OCI-LY1 (cell line): Measurements from ENCODE around the gene ANKRD30BL.
"Not testable (repeated sequence)": the region's sequence is repeated elsewhere in the genome, so short reads cannot be mapped to it uniquely, and the experiment has no call there.

ENCODE experiments used
- H2AFZ ChIP-seq: fragments of 200-600 bp; sonication (generic), shearing (Covaris generic); 2 replicates; pipeline ENCODE4 v1.6.0; 2014; ENCODE audit warnings: antibody characterized with exemption, mild to moderate bottlenecking, low read length
- H3F3A ChIP-seq: fragments of 200-600 bp; sonication (generic), shearing (Covaris generic); 2 replicates; pipeline ENCODE4 v1.6.0; 2014; ENCODE audit warnings: mild to moderate bottlenecking, antibody characterized with exemption, low read length, moderate library complexity; ENCODE audit not compliant: insufficient read depth
- H3K27ac ChIP-seq: fragments of 200-600 bp; sonication (generic); 2 replicates; pipeline ENCODE4 v1.5.1; 2014; ENCODE audit warnings: low read length, mixed run types, mild to moderate bottlenecking, low read depth; ENCODE audit not compliant: poor library complexity, severe bottlenecking
- H3K27me3 ChIP-seq: fragments of 200-600 bp; sonication (generic); 2 replicates; pipeline ENCODE4 v1.6.0; 2014; ENCODE audit warnings: antibody characterized with exemption, mild to moderate bottlenecking, low read length, moderate library complexity; ENCODE audit not compliant: insufficient read depth
- H3K36me3 ChIP-seq: fragments of 200-600 bp; sonication (generic); 2 replicates; pipeline ENCODE4 v1.6.1; 2014; ENCODE audit warnings: mild to moderate bottlenecking, antibody characterized with exemption, low read length, moderate library complexity, mixed read lengths; ENCODE audit not compliant: insufficient read depth
- H3K4me1 ChIP-seq: fragments of 200-600 bp; sonication (generic); 2 replicates; pipeline ENCODE4 v1.5.1; 2014; ENCODE audit warnings: mild to moderate bottlenecking, low read length, moderate library complexity; ENCODE audit not compliant: insufficient read depth, severe bottlenecking
- H3K4me2 ChIP-seq: fragments of 200-600 bp; sonication (generic), shearing (Covaris generic); 2 replicates; pipeline ENCODE4 v1.6.1; 2014; ENCODE audit warnings: low read length
- H3K4me3 ChIP-seq: fragments of 200-600 bp; sonication (generic); 2 replicates; pipeline ENCODE4 v1.5.1; 2014; ENCODE audit warnings: low read length, low read depth, mild to moderate bottlenecking, mixed read lengths; ENCODE audit not compliant: poor library complexity, severe bottlenecking
- H3K79me2 ChIP-seq: fragments of 200-600 bp; shearing (Covaris generic); 2 replicates; pipeline ENCODE4 v1.6.1; 2016; ENCODE audit warnings: mixed run types, low read length, mixed read lengths; ENCODE audit not compliant: insufficient read depth
- H3K9ac ChIP-seq: fragments of 200-600 bp; sonication (generic), shearing (Covaris generic); 2 replicates; pipeline ENCODE4 v1.6.1; 2014; ENCODE audit warnings: mild to moderate bottlenecking, low read length, mixed read lengths
- H3K9me2 ChIP-seq: fragments of 200-600 bp; sonication (generic), shearing (Covaris generic); 2 replicates; pipeline ENCODE4 v1.6.1; 2014; ENCODE audit warnings: low read depth, mild to moderate bottlenecking, low read length, mixed read lengths
- H3K9me3 ChIP-seq: fragments of 200-600 bp; shearing (Covaris generic); 2 replicates; pipeline ENCODE4 v1.6.1; 2014; ENCODE audit warnings: low read length, mixed read lengths
- H4K20me1 ChIP-seq: fragments of 200-600 bp; sonication (generic), shearing (Covaris generic); 2 replicates; pipeline ENCODE4 v1.6.0; 2016; ENCODE audit warnings: mild to moderate bottlenecking, low read length; ENCODE audit not compliant: insufficient read depth
- TF ChIP-seq, protein P1 (sequence below): fragments of 200-600 bp; sonication (generic), shearing (Covaris generic); IDR thresholded peaks from 2 replicates; pipeline ENCODE4 v1.5.1; 2017; ENCODE audit warnings: mild to moderate bottlenecking, antibody characterized with exemption, low read length, moderate library complexity, mixed read lengths

The ANKRD30BL gene

GRCh38 chr2:132146774-132147173, 15.0 kb downstream of the ANKRD30BL start:
- H3K79me2 ChIP-seq, H3K9me2 ChIP-seq, H3K9me3 ChIP-seq, H3K36me3 ChIP-seq, H4K20me1 ChIP-seq, H3F3A ChIP-seq, H3K27me3 ChIP-seq, H2AFZ ChIP-seq: not testable (repeated sequence)
- Histone ChIP-seq H3K4me2 (peak overlapping the region; percentile 58), H3K9ac (peak overlapping the region; percentile 34; the same call in 1 of the 2 replicates), H3K27ac (peak overlapping the region; percentile 84), H3K4me1 (peaks cover 30% of the 10 kb centered on the region), H3K4me3 (peak overlapping the region; percentile 58)
- TF ChIP-seq, protein P1, sequence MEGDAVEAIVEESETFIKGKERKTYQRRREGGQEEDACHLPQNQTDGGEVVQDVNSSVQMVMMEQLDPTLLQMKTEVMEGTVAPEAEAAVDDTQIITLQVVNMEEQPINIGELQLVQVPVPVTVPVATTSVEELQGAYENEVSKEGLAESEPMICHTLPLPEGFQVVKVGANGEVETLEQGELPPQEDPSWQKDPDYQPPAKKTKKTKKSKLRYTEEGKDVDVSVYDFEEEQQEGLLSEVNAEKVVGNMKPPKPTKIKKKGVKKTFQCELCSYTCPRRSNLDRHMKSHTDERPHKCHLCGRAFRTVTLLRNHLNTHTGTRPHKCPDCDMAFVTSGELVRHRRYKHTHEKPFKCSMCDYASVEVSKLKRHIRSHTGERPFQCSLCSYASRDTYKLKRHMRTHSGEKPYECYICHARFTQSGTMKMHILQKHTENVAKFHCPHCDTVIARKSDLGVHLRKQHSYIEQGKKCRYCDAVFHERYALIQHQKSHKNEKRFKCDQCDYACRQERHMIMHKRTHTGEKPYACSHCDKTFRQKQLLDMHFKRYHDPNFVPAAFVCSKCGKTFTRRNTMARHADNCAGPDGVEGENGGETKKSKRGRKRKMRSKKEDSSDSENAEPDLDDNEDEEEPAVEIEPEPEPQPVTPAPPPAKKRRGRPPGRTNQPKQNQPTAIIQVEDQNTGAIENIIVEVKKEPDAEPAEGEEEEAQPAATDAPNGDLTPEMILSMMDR = peak; percentile 52
